HG03159 (cell line): ENCODE results near the gene STEAP4.

Source experiments
- ATAC-seq: cut with Tn5 transposase; IDR thresholded peaks from one replicate; pipeline ENCODE4 v1.9.1; 2021; ENCODE audit warnings: mild to moderate bottlenecking, moderate library complexity; ENCODE audit not compliant: unreplicated experiment

Gene STEAP4

GRCh38 chr7:88224601-88225275 lies 82.0 kb downstream of the STEAP4 start:
- ATAC-seq: no peak

- ATAC-seq: no peak
Observed at GRCh38 chr7:88223265-88223664, 83.4 kb downstream of the STEAP4 start.
